ENCODE results near the gene TJP3.

GRCh38 chr19:3672575-3672948, 35.6 kb upstream of the TJP3 start:
- TF ChIP-seq CTCF (IDR thresholded peaks at IDR 0.05; ENCODE audit: low read depth, low read length) (no peak), MAX (IDR thresholded peaks at IDR 0.05; ENCODE audit: low read depth, low read length) (no peak), POLR2A (IDR thresholded peaks at IDR 0.05; ENCODE audit: extremely low read depth, insufficient read length) (no peak)
